GM13977 (cell line): ENCODE data around the gene CCDC200.
"Not testable (repeated sequence)": the region's sequence is repeated elsewhere in the genome, so short reads cannot be mapped to it uniquely, and the experiment has no call there.

Experiments
- DNase-seq: peaks from one replicate; pipeline ENCODE4 v3.0.0; 2012; ENCODE audit warnings: low spot score
- CTCF ChIP-seq: IDR thresholded peaks from 2 replicates; pipeline ENCODE4 v1.5.1; 2012; ENCODE audit warnings: mild to moderate bottlenecking, control low read depth; ENCODE audit not compliant: insufficient read depth; ENCODE audit errors: extremely low read depth, missing control alignments
- in situ Hi-C: fragments of 300-500 bp; cut with MboI; formaldehyde crosslinking; loops from one replicate; pipeline ENCODE4 v1.12.0; 2022; ENCODE audit warnings: low sequenced_read_pairs, low pct_unique_long_range_greater_than_20kb, mixed read lengths, inconsistent platforms; ENCODE audit not compliant: unreplicated experiment

Gene CCDC200

GRCh38 chr17:43210576-43210975 lies 17.8 kb downstream of the CCDC200 start:
- no peak for TF ChIP-seq CTCF
- in situ Hi-C loops = no loop called here
- DNase-seq = no peak

- in situ Hi-C loops, DNase-seq: not testable (repeated sequence)
Measured at GRCh38 chr17:43203013-43203412, 25.4 kb downstream of the CCDC200 start.

- in situ Hi-C loops = no loop called here
- TF ChIP-seq CTCF = no peak
- DNase-seq = no peak
Measured at GRCh38 chr17:43200127-43200526, 28.3 kb downstream of the CCDC200 start.

- in situ Hi-C loops = no loop called here
- DNase-seq = no peak
- no peak for TF ChIP-seq CTCF
Measured at GRCh38 chr17:43199633-43200032, 28.8 kb downstream of the CCDC200 start.

- no peak for DNase-seq
- no peak for TF ChIP-seq CTCF
- in situ Hi-C loops = no loop called here
Measured at GRCh38 chr17:43193251-43193650, 35.2 kb downstream of the CCDC200 start.

GRCh38 chr17:43186656-43187055 lies 41.8 kb downstream of the CCDC200 start:
- in situ Hi-C loops, DNase-seq: not testable (repeated sequence)

GRCh38 chr17:43183921-43184320 lies 44.5 kb downstream of the CCDC200 start:
- no peak for DNase-seq
- TF ChIP-seq CTCF = no peak
- in situ Hi-C loops = no loop called here

GRCh38 chr17:43176119-43176570 lies 52.3 kb downstream of the CCDC200 start:
- in situ Hi-C loops = no loop called here

More at GRCh38 chr17:43176119-43176570, 52.3 kb downstream of the CCDC200 start:
- no peak for TF ChIP-seq CTCF
- DNase-seq = no peak
